ENCODE measurements around the gene CDX2.

CDX2 gene

GRCh38 chr13:27919659-27919933, 49.5 kb downstream of the CDX2 start:
- Histone ChIP-seq H3K4me3 (peak overlapping the region; percentile 23 to 69 (median 52); a peak in 14 of 20 replicates), H3K36me3 (no peaks in the 10 kb centered on the region; a peak in 1 of 22 replicates), H3K27me3 (peaks cover 98 to 100% (median 100%) of the 10 kb centered on the region in 11 experiments), H4K20me1 (peaks cover 0 to 83% (median 67%) of the 10 kb centered on the region in 11 experiments; a peak in 19 of 22 replicates), H3K9ac (no peak overlapping the region), H3K4me1 (peaks cover 14 to 32% (median 20%) of the 10 kb centered on the region in 10 experiments; a peak in 18 of 20 replicates), H3K9me3 (replicated peaks in 1 of 11) (peaks cover 16 to 50% (median 26%) of the 10 kb centered on the region in 11 experiments), H3K4me2 (peak overlapping the region; percentile 44 to 98 (median 69); a peak in 21 of 22 replicates), H3K27ac (no peak overlapping the region)
- no peak for TF ChIP-seq Cebpa-rat (IDR thresholded peaks at IDR 0.05)

- Histone ChIP-seq H3K27ac (no peak overlapping the region), H3K27me3 (peaks cover 93 to 100% (median 100%) of the 10 kb centered on the region in 11 experiments), H3K9ac (no peak overlapping the region), H3K9me3 (replicated peaks in 1 of 11) (peaks cover 11 to 45% (median 21%) of the 10 kb centered on the region in 11 experiments), H3K4me2 (peak overlapping the region in 2 of 11 experiments; percentile 94 to 98; a peak in 3 of 22 replicates), H3K4me3 (peak overlapping the region in 1 of 10 experiments; percentile 58; a peak in 1 of 20 replicates), H4K20me1 (peaks cover 0 to 78% (median 62%) of the 10 kb centered on the region in 11 experiments; a peak in 19 of 22 replicates), H3K4me1 (peaks cover 14 to 32% (median 20%) of the 10 kb centered on the region in 10 experiments; a peak in 18 of 20 replicates), H3K36me3 (no peaks in the 10 kb centered on the region)
- TF ChIP-seq Cebpa-rat (IDR thresholded peaks at IDR 0.05) = no peak
Measured at GRCh38 chr13:27918918-27919658, 50.0 kb downstream of the CDX2 start.

- TF ChIP-seq Cebpa-rat (IDR thresholded peaks at IDR 0.05) = no peak
- peaks cover 14 to 32% (median 20%) of the 10 kb centered on the region in 10 experiments; a peak in 18 of 20 replicates for H3K4me1 ChIP-seq
- H4K20me1 ChIP-seq = peaks cover 0 to 74% (median 58%) of the 10 kb centered on the region in 11 experiments; a peak in 19 of 22 replicates
- H3K4me2 ChIP-seq = no peak overlapping the region
- no peak overlapping the region for H3K9ac ChIP-seq
- H3K9me3 ChIP-seq (replicated peaks in 1 of 11) = peaks cover 5 to 38% (median 13%) of the 10 kb centered on the region in 11 experiments; a peak in 11 of 22 replicates
- no peak overlapping the region for H3K4me3 ChIP-seq
- H3K27ac ChIP-seq = no peak overlapping the region
- H3K27me3 ChIP-seq = peaks cover 85 to 100% (median 100%) of the 10 kb centered on the region in 11 experiments
- H3K36me3 ChIP-seq = no peaks in the 10 kb centered on the region
Measured at GRCh38 chr13:27918041-27918917, 50.8 kb downstream of the CDX2 start.

GRCh38 chr13:27917121-27917947, 51.8 kb downstream of the CDX2 start:
- Histone ChIP-seq H3K4me2 (no peak overlapping the region), H3K36me3 (no peaks in the 10 kb centered on the region), H3K27ac (no peak overlapping the region), H3K4me3 (no peak overlapping the region), H4K20me1 (peaks cover 0 to 65% (median 48%) of the 10 kb centered on the region in 11 experiments; a peak in 19 of 22 replicates), H3K9ac (no peak overlapping the region), H3K27me3 (peaks cover 75 to 97% (median 91%) of the 10 kb centered on the region in 11 experiments), H3K4me1 (peaks cover 14 to 28% (median 20%) of the 10 kb centered on the region in 10 experiments; a peak in 18 of 20 replicates), H3K9me3 (replicated peaks in 1 of 11) (peaks cover 5 to 29% (median 9%) of the 10 kb centered on the region in 11 experiments; a peak in 10 of 22 replicates)
- no peak for TF ChIP-seq Cebpa-rat (IDR thresholded peaks at IDR 0.05)

GRCh38 chr13:27915301-27916207, 53.6 kb downstream of the CDX2 start:
- no peak for TF ChIP-seq Cebpa-rat (IDR thresholded peaks at IDR 0.05)
- no peaks in the 10 kb centered on the region for H3K36me3 ChIP-seq
- peaks cover 0 to 47% (median 30%) of the 10 kb centered on the region in 11 experiments; a peak in 17 of 22 replicates for H4K20me1 ChIP-seq
- no peak overlapping the region for H3K27ac ChIP-seq
- H3K4me2 ChIP-seq = no peak overlapping the region
- peaks cover 5 to 25% (median 9%) of the 10 kb centered on the region in 11 experiments; a peak in 10 of 22 replicates for H3K9me3 ChIP-seq (replicated peaks in 1 of 11)
- peaks cover 57 to 81% (median 75%) of the 10 kb centered on the region in 11 experiments for H3K27me3 ChIP-seq
- H3K4me3 ChIP-seq = no peak overlapping the region
- peaks cover 1 to 10% (median 4%) of the 10 kb centered on the region in 10 experiments; a peak in 15 of 20 replicates for H3K4me1 ChIP-seq
- no peak overlapping the region for H3K9ac ChIP-seq

- Histone ChIP-seq H4K20me1 (peaks cover 0 to 24% (median 8%) of the 10 kb centered on the region in 11 experiments; a peak in 11 of 22 replicates), H3K27ac (no peak overlapping the region), H3K27me3 (peaks cover 34 to 70% (median 58%) of the 10 kb centered on the region in 11 experiments)
Measured at GRCh38 chr13:27913160-27913559, 56.0 kb downstream of the CDX2 start.

GRCh38 chr13:27911521-27911920, 57.6 kb downstream of the CDX2 start:
- Histone ChIP-seq H3K4me1 (no peaks in the 10 kb centered on the region; a peak in 1 of 20 replicates), H4K20me1 (peaks cover 0 to 12% (median 0%) of the 10 kb centered on the region in 11 experiments; a peak in 6 of 22 replicates), H3K36me3 (no peaks in the 10 kb centered on the region), H3K27ac (no peak overlapping the region), H3K9me3 (replicated peaks in 1 of 11) (no peaks in the 10 kb centered on the region), H3K4me2 (no peak overlapping the region), H3K4me3 (no peak overlapping the region), H3K27me3 (peaks cover 17 to 53% (median 41%) of the 10 kb centered on the region in 11 experiments), H3K9ac (no peak overlapping the region)
- TF ChIP-seq Cebpa-rat (IDR thresholded peaks at IDR 0.05) = no peak

More at GRCh38 chr13:27913160-27913559, 56.0 kb downstream of the CDX2 start:
- Histone ChIP-seq H3K9ac (no peak overlapping the region), H3K4me3 (no peak overlapping the region), H3K4me1 (no peaks in the 10 kb centered on the region; a peak in 1 of 20 replicates), H3K4me2 (no peak overlapping the region), H3K9me3 (replicated peaks in 1 of 11) (peaks cover 0 to 13% (median 4%) of the 10 kb centered on the region in 11 experiments; a peak in 6 of 22 replicates), H3K36me3 (no peaks in the 10 kb centered on the region)
- TF ChIP-seq Cebpa-rat (IDR thresholded peaks at IDR 0.05) = no peak

Data from BLaER1 treated with 17β-estradiol and CSF1 and Interleukin-3, amounts not matched to agents 10 nM and 100 nM (cell line).